Measurements from ENCODE around the gene POLR2E. TPM values are rescaled to one million over a fixed set of nuclear protein-coding genes. Genes with fewer than 3 reads are reported as not detected.
A peak's percentile ranks its signal among the peaks of the same experiment; 100 is the strongest.

The POLR2E gene
- total and polyA plus RNA-seq, 10 of the 15 experiments (the other 5 are each of a cell fraction or from before 2014, with no cell fraction given) = 4.0 to 487 (median 200) TPM

GRCh38 chr19:1093330-1093729, 1.8 kb downstream of the POLR2E start:
- Histone ChIP-seq H3K36me3 (ENCODE audit: control insufficient read depth in 2 of 2, insufficient read depth in 2 of 2, low read length in 1 of 2) (peaks cover 0 to 26% of the 10 kb centered on the region in 2 experiments), H3K9me3 (replicated peaks; ENCODE audit: control insufficient read depth, insufficient read depth, low read length) (no peaks in the 10 kb centered on the region), H2AFZ (ENCODE audit: control insufficient read depth, low read depth, low read length) (no peak overlapping the region), H4K20me1 (ENCODE audit: control insufficient read depth, insufficient read depth) (no peaks in the 10 kb centered on the region), H3K79me2 (ENCODE audit: control insufficient read depth, insufficient read depth, low read length) (peaks cover 24% of the 10 kb centered on the region), H3K4me1 (ENCODE audit: control insufficient read depth, insufficient read depth, low read length) (peaks cover 19% of the 10 kb centered on the region), H3K27ac (ENCODE audit: control insufficient read depth, insufficient read depth) (no peak overlapping the region), H3K9ac (ENCODE audit: control insufficient read depth, insufficient read depth, low read length) (peak overlapping the region; percentile 87; the same call in 1 of the 2 replicates), H3K4me3 (peak overlapping the region; percentile 96), H3K4me2 (ENCODE audit: control insufficient read depth, insufficient read depth) (peak overlapping the region; percentile 85; the same call in 1 of the 2 replicates), H3K27me3 (replicated peaks in 1 of 2; ENCODE audit: control insufficient read depth in 2 of 2, insufficient read depth in 2 of 2, low read length in 1 of 2) (no peaks in the 10 kb centered on the region)
- CTCF ChIA-PET = interaction anchor here (0.6 to 1.4 kb wide), 3 partner anchors 12 to 35 kb away, joined by 3 to 6 read pairs (median 4); no protein-coding TSS in a partner anchor
- ATAC-seq = no peak
- no peak for DNase-seq (ENCODE audit: low read depth, low spot score)
- in situ Hi-C loops (cut with MboI) (no loop called here), intact Hi-C loops (cut with micrococcal nuclease; ENCODE audit: unreplicated experiment) (no loop called here)
- no peak for FAIRE-seq
- BruUV-seq (replicated peaks) = no TSS peak
- 86% methylated on average over 13 of the region's 15 CpGs for WGBS (ENCODE audit: insufficient coverage, insufficient replicate concordance, low lambda C conversion rate, missing lambda C conversion rate)
- SMC1A ChIA-PET (ENCODE audit: uncharacterized antibody, unreplicated experiment) = interaction anchor here (0.9 kb wide), 1 partner anchor 29 kb away, joined by 3 read pairs; no protein-coding TSS in a partner anchor
- POLR2A ChIA-PET = interaction anchor here (0.5 to 3.1 kb wide), 6 partner anchors 8 to 97 kb away, joined by 4 to 25 read pairs (median 8); partner anchors contain the start of gene GPX4
- no peak for TF ChIP-seq HDAC2 (IDR thresholded peaks at IDR 0.05)
- no peak for TF ChIP-seq ESRRA (IDR thresholded peaks at IDR 0.05; ENCODE audit: low read length)
- no peak for TF ChIP-seq CBFB (IDR thresholded peaks at IDR 0.05; ENCODE audit: low read depth)
- TF ChIP-seq RFX5 (IDR thresholded peaks at IDR 0.05; ENCODE audit: low read depth, low read length) = no peak
- TF ChIP-seq POLR2AphosphoS2 (IDR thresholded peaks at IDR 0.05; ENCODE audit: low read depth, low read length) = no peak
- RAD21 ChIA-PET (ENCODE audit: unreplicated experiment) = interaction anchor here (1.7 kb wide), 1 partner anchor 29 kb away, joined by 6 read pairs; no protein-coding TSS in a partner anchor

DNA sequence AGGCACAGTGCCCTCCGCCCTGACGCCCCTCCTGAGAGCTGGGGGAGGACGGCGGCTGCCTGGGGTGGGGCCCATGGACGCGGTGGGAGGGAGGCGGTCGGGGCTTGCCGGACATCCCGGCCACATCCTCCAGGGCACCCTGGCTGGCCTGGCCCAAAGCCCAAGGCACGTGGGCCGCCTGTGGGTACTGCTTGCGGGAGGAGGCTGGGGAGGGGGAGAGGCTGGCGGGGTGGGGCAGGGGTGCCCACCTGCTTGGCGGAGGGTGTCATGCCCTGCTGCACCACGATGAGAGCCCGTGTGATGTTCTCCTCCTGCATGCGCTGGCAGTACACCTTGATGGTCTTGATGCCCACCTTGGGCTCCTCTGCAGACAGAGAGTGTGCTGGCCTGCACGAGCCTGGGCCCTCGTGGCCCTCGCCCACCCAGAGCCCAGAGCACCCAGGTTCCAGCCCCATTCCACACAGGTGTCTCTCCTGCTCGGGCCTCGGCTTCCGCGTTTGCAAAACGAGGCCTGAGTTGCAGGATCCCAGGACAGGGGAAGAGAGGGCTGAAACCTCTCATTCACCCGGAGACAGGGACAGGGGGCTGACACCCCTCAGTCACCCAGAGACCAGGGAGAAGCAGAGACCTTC, 3.5 kb downstream of the POLR2E start:
- POLR2A ChIA-PET = no interaction called here

More for the DNA sequence above, 3.5 kb downstream of the POLR2E start:
- TF ChIP-seq POLR2A (IDR thresholded peaks at IDR 0.05; ENCODE audit: low read depth, low read length) (peak; percentile 23; the same call in 1 of the 2 replicates), ZBED1 (IDR thresholded peaks at IDR 0.05; ENCODE audit: borderline replicate concordance) (no peak)
- Histone ChIP-seq H3K36me3 (ENCODE audit: control insufficient read depth in 2 of 2, insufficient read depth in 2 of 2, low read length in 1 of 2) (peaks cover 6 to 27% of the 10 kb centered on the region in 2 experiments), H2AFZ (ENCODE audit: control insufficient read depth, low read depth, low read length) (no peak overlapping the region), H3K79me2 (ENCODE audit: control insufficient read depth, insufficient read depth, low read length) (peaks cover 24% of the 10 kb centered on the region), H3K4me2 (ENCODE audit: control insufficient read depth, insufficient read depth) (no peak overlapping the region), H3K27ac (ENCODE audit: control insufficient read depth, insufficient read depth) (no peak overlapping the region), H4K20me1 (ENCODE audit: control insufficient read depth, insufficient read depth) (no peaks in the 10 kb centered on the region), H3K4me3 (no peak overlapping the region), H3K27me3 (replicated peaks in 1 of 2; ENCODE audit: control insufficient read depth in 2 of 2, insufficient read depth in 2 of 2, low read length in 1 of 2) (no peaks in the 10 kb centered on the region), H3K9ac (ENCODE audit: control insufficient read depth, insufficient read depth, low read length) (no peak overlapping the region), H3K4me1 (ENCODE audit: control insufficient read depth, insufficient read depth, low read length) (peaks cover 35% of the 10 kb centered on the region), H3K9me3 (replicated peaks; ENCODE audit: control insufficient read depth, insufficient read depth, low read length) (no peaks in the 10 kb centered on the region)
- WGBS (ENCODE audit: insufficient coverage, insufficient replicate concordance, low lambda C conversion rate, missing lambda C conversion rate) = 93% methylated on average over 18 of the region's 27 CpGs
- CTCF ChIA-PET = interaction anchor here (1.2 kb wide), 1 partner anchor 25 kb away, joined by 3 read pairs; no protein-coding TSS in a partner anchor
- no peak for FAIRE-seq
- in situ Hi-C loops (cut with MboI) = no loop called here
- intact Hi-C loops (cut with micrococcal nuclease; ENCODE audit: unreplicated experiment) = no loop called here
- no peak for DNase-seq (ENCODE audit: low read depth, low spot score)
- no peak for ATAC-seq
- BruUV-seq (replicated peaks) = no TSS peak
- SMC1A ChIA-PET (ENCODE audit: uncharacterized antibody, unreplicated experiment) = no interaction called here
- RAD21 ChIA-PET (ENCODE audit: unreplicated experiment) = no interaction called here

Measured in GM12878 (cell line).